HepG2 (cell line): Measurements from ENCODE around the gene RHBDL1. TPM values are rescaled to one million over a fixed set of nuclear protein-coding genes. Genes with fewer than 3 reads are reported as not detected.

Experiments used
- FOSL2 ChIP-seq: sonication (generic); formaldehyde crosslinking; IDR thresholded peaks from 2 replicates; pipeline ENCODE4 v1.4.0; 2020; ENCODE audit warnings: missing genetic modification reagents
- HDAC2 ChIP-seq: sonication (generic); formaldehyde crosslinking; IDR thresholded peaks from 2 replicates; pipeline ENCODE4 v1.4.0; 2020; ENCODE audit warnings: missing genetic modification reagents
- KLF12 ChIP-seq: sonication (generic); formaldehyde crosslinking; IDR thresholded peaks from 2 replicates; pipeline ENCODE4 v1.4.0; 2020; ENCODE audit warnings: missing genetic modification reagents, borderline replicate concordance
- NFKBIZ ChIP-seq: IDR thresholded peaks from 2 replicates; pipeline ENCODE4 v1.6.1; 2018; ENCODE audit warnings: missing genetic modification reagents, missing compliant biosample characterization
- THYN1 ChIP-seq: sonication (generic); formaldehyde crosslinking; IDR thresholded peaks from 2 replicates; pipeline ENCODE4 v1.8.1; 2023; ENCODE audit warnings: low read depth, mild to moderate bottlenecking, moderate library complexity, missing genetic modification reagents, borderline replicate concordance
- ZFY ChIP-seq: sonication (generic); formaldehyde crosslinking; IDR thresholded peaks from 2 replicates; pipeline ENCODE4 v1.4.0; 2020; ENCODE audit warnings: missing genetic modification reagents
- ZNF138 ChIP-seq: sonication (generic); formaldehyde crosslinking; IDR thresholded peaks from 2 replicates; pipeline ENCODE4 v1.5.0; 2020; ENCODE audit warnings: mild to moderate bottlenecking, low read depth, missing genetic modification reagents
- ZNF253 ChIP-seq: sonication (generic); formaldehyde crosslinking; IDR thresholded peaks from 2 replicates; pipeline ENCODE4 v1.8.0; 2022; ENCODE audit warnings: mild to moderate bottlenecking, missing genetic modification reagents, borderline replicate concordance
- ZNF326 ChIP-seq: sonication (generic); formaldehyde crosslinking; IDR thresholded peaks from 2 replicates; pipeline ENCODE4 v1.4.0; 2020; ENCODE audit warnings: missing genetic modification reagents, borderline replicate concordance
- ZNF337 ChIP-seq: sonication (generic); formaldehyde crosslinking; IDR thresholded peaks from 2 replicates; pipeline ENCODE4 v1.5.1; 2020; ENCODE audit warnings: missing genetic modification reagents, low read depth, mild to moderate bottlenecking, borderline replicate concordance
- ZNF549 ChIP-seq: sonication (generic); formaldehyde crosslinking; IDR thresholded peaks from 2 replicates; pipeline ENCODE4 v1.5.0; 2020; ENCODE audit warnings: missing genetic modification reagents
- ZNF552 ChIP-seq: sonication (generic); formaldehyde crosslinking; IDR thresholded peaks from 2 replicates; pipeline ENCODE4 v1.9.0; 2022; ENCODE audit warnings: missing genetic modification reagents, mild to moderate bottlenecking, borderline replicate concordance
- ZNF597 ChIP-seq: sonication (generic); formaldehyde crosslinking; IDR thresholded peaks from 2 replicates; pipeline ENCODE4 v1.5.0; 2020; ENCODE audit warnings: missing genetic modification reagents
- ZNF644 ChIP-seq: IDR thresholded peaks from 2 replicates; pipeline ENCODE4 v1.6.1; 2016; ENCODE audit warnings: low read depth
- ZNF672 ChIP-seq: sonication (generic); formaldehyde crosslinking; IDR thresholded peaks from 2 replicates; pipeline ENCODE4 v1.8.1; 2022; ENCODE audit warnings: missing genetic modification reagents
- ZNF781 ChIP-seq: sonication (generic); formaldehyde crosslinking; IDR thresholded peaks from 2 replicates; pipeline ENCODE4 v1.5.1; 2020; ENCODE audit warnings: borderline replicate concordance, mild to moderate bottlenecking, missing genetic modification reagents; ENCODE audit errors: not compliant biosample characterization
- polyA plus RNA-seq, 8 experiments: library from polyadenylated mRNA; depleted of rRNA in 3 of 8; stranded (reverse) in 7 of 8; unstranded in 1 of 8; fragments of >200 nt; fragmentation: Illumina TruSeq in 4 of 8; extraction: Trizol in 4 of 8; gene quantifications; 2 replicates each; pipeline versions ENCODE4 v1.2.1 to v1.2.3, GENCODE V29; 2011 to 2016; ENCODE audit warnings: low read depth in 4 of 8, missing spikeins in 1 of 8, mixed read lengths in 1 of 8; ENCODE audit not compliant: insufficient read depth in 1 of 8
- total RNA-seq, 5 experiments: library from RNA; depleted of rRNA; stranded (reverse); fragments of >200 nt; fragmentation: Illumina TruSeq; extraction: Trizol; gene quantifications; 2 replicates each; pipeline ENCODE4 v1.2.3, GENCODE V29; 2016; ENCODE audit warnings: low read depth in 1 of 5
- TF ChIP-seq, protein P1 (sequence below): sonication (generic); formaldehyde crosslinking; IDR thresholded peaks from 2 replicates; pipeline ENCODE4 v1.4.0; 2020; ENCODE audit warnings: missing genetic modification reagents
- TF ChIP-seq, protein P2 (sequence below), 2 experiments: fragments of 450-650 bp in 1 of 2; sonication (generic) in 1 of 2; formaldehyde crosslinking in 1 of 2; IDR thresholded peaks; 2 replicates each; pipeline versions ENCODE4 v1.6.1 to v1.8.0; 2016 to 2022; ENCODE audit warnings: antibody characterized with exemption in 1 of 2, mild to moderate bottlenecking in 1 of 2, missing genetic modification reagents in 1 of 2

The RHBDL1 gene
- total and polyA plus RNA-seq, 2 of the 13 experiments (the other 11 are each of a cell fraction or from before 2014, with no cell fraction given), result 1.8 to 3.8 TPM

DNA sequence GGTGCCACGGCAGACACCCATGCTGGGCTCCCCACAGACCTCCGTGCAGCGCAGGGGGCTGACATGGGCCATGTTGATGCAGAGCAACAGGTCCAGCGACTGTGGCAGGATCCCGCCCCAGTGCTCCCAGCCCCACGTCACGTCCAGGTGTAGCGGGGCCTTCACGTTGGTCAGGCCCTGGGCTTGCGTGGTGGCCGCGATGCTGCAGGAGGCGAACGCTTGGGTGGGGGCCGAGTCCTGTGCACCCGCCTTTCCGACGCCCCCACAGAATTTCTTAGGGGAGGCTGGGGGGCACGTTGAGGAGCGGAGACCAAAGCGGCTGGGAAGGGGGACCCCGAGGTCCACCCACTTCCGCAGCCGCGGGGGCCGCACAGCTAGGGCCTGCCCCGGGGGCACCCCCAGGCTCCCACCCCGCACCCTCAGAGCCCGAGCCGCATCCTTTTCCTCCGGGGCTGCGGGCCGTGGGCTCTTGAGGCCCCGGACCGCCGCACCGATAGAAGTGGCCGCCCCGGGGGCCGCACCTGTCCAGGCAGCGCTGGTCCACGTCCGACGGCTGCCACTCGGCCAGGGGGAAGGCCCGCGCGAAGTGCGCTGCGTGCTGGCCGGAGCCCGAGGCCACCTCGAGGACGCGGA is 39.8 kb upstream of the RHBDL1 start (continued):
- TF ChIP-seq ZNF781 (CRISPR knock-in tag) (no peak), ZFY (CRISPR knock-in tag) (no peak), KLF12 (CRISPR knock-in tag) (no peak), NFKBIZ (CRISPR knock-in tag) (no peak), ZNF552 (CRISPR knock-in tag) (0 out of 2 replicates have a peak, but pooled peaks have one; percentile 73), ZNF644 (CRISPR knock-in tag) (no peak), ZNF672 (CRISPR knock-in tag) (no peak), HDAC2 (CRISPR knock-in tag) (no peak), THYN1 (CRISPR knock-in tag) (no peak), ZNF253 (no peak; the same call in 1 of the 2 replicates), ZNF549 (CRISPR knock-in tag) (no peak), ZNF326 (CRISPR knock-in tag) (no peak), ZNF337 (no peak), ZNF597 (CRISPR knock-in tag) (no peak), FOSL2 (CRISPR knock-in tag) (no peak), ZNF138 (CRISPR knock-in tag) (0 out of 2 replicates have a peak, but pooled peaks have one; percentile 14)
- TF ChIP-seq, protein P1, sequence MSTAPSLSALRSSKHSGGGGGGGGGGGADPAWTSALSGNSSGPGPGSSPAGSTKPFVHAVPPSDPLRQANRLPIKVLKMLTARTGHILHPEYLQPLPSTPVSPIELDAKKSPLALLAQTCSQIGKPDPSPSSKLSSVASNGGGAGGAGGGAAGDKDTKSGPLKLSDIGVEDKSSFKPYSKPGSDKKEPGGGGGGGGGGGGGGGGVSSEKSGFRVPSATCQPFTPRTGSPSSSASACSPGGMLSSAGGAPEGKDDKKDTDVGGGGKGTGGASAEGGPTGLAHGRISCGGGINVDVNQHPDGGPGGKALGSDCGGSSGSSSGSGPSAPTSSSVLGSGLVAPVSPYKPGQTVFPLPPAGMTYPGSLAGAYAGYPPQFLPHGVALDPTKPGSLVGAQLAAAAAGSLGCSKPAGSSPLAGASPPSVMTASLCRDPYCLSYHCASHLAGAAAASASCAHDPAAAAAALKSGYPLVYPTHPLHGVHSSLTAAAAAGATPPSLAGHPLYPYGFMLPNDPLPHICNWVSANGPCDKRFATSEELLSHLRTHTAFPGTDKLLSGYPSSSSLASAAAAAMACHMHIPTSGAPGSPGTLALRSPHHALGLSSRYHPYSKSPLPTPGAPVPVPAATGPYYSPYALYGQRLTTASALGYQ, result 0 out of 2 replicates have a peak, but pooled peaks have one; percentile 4
- TF ChIP-seq, protein P2, sequence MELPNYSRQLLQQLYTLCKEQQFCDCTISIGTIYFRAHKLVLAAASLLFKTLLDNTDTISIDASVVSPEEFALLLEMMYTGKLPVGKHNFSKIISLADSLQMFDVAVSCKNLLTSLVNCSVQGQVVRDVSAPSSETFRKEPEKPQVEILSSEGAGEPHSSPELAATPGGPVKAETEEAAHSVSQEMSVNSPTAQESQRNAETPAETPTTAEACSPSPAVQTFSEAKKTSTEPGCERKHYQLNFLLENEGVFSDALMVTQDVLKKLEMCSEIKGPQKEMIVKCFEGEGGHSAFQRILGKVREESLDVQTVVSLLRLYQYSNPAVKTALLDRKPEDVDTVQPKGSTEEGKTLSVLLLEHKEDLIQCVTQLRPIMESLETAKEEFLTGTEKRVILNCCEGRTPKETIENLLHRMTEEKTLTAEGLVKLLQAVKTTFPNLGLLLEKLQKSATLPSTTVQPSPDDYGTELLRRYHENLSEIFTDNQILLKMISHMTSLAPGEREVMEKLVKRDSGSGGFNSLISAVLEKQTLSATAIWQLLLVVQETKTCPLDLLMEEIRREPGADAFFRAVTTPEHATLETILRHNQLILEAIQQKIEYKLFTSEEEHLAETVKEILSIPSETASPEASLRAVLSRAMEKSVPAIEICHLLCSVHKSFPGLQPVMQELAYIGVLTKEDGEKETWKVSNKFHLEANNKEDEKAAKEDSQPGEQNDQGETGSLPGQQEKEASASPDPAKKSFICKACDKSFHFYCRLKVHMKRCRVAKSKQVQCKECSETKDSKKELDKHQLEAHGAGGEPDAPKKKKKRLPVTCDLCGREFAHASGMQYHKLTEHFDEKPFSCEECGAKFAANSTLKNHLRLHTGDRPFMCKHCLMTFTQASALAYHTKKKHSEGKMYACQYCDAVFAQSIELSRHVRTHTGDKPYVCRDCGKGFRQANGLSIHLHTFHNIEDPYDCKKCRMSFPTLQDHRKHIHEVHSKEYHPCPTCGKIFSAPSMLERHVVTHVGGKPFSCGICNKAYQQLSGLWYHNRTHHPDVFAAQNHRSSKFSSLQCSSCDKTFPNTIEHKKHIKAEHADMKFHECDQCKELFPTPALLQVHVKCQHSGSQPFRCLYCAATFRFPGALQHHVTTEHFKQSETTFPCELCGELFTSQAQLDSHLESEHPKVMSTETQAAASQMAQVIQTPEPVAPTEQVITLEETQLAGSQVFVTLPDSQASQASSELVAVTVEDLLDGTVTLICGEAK (IDR thresholded peaks at IDR 0.05), result no peak
- TF ChIP-seq, protein P2 (CRISPR knock-in tag; IDR thresholded peaks at IDR 0.05), result peak; percentile 63
